Kidney tubule cell (primary cell): ENCODE results near the gene KIFC1.

Experiments
- DNase-seq: peaks from one replicate; pipeline ENCODE4 v3.0.0-alpha.2; 2018; ENCODE audit warnings: low spot score

The KIFC1 gene

DNA sequence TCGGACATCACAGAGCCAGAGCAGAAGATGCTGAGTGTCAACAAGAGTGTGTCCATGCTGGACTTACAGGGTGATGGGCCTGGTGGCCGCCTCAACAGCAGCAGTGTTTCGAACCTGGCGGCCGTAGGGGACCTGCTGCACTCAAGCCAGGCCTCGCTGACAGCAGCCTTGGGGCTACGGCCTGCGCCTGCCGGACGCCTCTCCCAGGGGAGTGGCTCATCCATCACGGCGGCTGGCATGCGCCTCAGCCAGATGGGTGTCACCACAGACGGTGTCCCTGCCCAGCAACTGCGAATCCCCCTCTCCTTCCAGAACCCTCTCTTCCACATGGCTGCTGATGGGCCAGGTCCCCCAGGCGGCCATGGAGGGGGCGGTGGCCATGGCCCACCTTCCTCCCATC lies 51.4 kb downstream of the KIFC1 start:
- DNase-seq = no peak

DNA sequence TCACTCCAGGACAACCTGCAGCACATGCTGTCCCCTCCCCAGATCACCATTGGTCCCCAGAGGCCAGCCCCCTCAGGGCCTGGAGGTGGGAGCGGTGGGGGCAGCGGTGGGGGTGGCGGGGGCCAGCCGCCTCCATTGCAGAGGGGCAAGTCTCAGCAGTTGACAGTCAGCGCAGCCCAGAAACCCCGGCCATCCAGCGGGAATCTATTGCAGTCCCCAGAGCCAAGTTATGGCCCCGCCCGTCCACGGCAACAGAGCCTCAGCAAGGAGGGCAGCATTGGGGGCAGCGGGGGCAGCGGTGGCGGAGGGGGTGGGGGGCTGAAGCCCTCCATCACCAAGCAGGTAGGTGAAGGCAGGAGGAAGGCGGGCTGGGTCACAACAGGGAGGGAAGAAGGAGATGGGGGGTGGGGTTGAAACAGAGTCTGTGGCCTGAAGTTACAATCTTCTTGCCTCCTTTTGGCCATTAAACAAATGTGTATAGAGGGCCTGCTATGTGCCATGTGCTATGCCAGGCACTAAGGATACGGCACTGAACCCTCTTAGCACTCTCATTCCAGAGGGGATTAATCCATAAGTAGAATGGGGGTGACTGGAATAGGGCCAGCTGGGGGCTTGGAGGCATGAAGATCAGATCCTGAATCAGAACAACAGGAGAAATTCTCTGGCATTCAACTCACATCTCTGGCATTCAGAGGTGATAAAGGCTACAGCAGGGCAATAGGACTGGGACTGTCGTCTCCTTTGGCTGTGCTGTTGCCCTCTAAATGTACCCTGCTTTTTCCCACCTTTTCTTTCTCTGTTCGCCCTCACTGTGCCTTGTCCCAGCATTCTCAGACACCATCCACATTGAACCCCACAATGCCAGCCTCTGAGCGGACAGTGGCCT lies 52.2 kb downstream of the KIFC1 start:
- DNase-seq = no peak

GRCh38 chr6:33445119-33445603 lies 53.5 kb downstream of the KIFC1 start:
- no peak for DNase-seq

DNA sequence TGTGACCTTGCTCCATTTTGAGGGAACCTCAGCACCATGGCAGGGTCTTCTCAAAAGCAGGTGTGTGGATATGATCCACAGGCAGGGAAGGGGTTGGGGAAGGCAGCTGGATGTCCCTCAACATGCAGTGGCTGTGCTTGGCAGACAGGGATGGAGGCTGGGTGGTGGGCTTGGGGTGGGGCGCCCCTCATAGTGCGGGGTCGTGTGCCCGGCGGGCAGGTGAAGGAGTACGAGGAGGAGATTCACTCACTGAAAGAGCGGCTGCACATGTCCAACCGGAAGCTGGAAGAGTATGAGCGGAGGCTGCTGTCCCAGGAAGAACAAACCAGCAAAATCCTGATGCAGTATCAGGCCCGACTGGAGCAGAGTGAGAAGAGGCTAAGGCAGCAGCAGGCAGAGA lies 54.7 kb downstream of the KIFC1 start:
- no peak for DNase-seq

- DNase-seq = no peak
Observed at GRCh38 chr6:33450434-33450833, 58.8 kb downstream of the KIFC1 start.

DNA sequence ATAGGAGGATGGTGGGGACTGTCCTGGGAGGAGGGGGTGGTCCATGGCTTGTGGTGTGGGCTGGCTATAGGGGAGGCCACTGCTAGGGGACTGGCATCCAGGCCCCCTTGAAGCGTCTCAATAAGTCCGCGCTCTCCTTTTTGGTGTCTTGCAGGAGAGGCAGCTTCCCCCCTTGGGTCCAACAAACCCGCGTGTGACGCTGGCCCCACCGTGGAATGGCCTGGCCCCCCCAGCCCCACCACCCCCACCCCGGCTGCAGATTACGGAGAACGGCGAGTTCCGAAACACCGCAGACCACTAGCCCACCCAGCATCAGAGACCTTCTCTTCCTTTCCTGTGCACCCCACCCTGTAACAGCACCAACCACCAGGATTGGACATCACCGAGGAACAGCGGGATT lies 60.0 kb downstream of the KIFC1 start:
- no peak for DNase-seq

DNA sequence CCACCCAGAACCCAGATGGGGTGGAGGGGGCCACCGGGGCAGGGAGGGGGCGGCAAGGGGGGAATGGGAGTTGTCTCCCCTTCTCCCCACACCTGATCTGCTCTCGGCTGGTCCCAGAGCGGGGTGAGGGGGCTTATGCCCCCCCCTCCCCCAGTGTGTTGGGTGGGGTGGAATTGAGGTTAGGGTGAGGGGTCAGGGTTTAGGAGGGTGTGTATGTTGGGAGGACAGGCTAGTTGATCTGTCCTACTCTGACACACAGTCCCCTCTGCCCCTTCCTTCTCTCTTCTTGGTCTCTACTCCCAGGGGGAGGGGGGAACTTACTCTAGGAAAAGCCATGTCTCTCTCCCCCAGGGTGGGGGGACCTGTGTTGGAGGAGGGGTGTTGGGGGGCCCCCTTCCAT lies 60.9 kb downstream of the KIFC1 start:
- DNase-seq = no peak

DNA sequence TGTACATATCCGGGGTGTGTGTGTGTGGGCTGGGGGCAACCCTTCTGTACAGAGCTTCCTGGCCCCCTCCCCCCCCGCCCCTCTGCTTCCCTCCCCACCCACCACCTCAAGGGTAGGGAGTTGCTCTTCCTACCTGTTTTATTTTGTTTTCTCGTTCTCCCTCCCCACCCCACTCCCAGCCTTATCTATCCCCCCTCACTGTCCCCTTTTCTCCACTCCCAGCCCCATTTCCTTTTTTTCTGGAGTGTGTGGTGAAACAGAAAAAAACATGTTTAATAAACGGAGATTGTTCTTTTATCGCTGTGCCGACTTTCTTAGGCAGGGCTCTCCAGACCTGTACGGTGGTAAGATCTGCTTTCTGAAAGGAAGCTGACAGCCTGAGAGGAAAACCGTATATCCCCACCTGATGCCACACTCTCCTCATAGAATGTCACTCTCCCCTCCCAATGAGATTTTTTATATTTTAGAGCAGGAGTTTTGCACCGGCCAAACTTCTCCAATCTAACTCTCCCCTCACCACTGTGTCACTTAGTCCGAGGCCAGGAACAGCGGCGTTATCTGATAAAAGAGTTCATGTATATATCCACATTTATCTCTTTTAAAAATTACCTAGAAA lies 61.9 kb downstream of the KIFC1 start:
- DNase-seq = no peak

DNA sequence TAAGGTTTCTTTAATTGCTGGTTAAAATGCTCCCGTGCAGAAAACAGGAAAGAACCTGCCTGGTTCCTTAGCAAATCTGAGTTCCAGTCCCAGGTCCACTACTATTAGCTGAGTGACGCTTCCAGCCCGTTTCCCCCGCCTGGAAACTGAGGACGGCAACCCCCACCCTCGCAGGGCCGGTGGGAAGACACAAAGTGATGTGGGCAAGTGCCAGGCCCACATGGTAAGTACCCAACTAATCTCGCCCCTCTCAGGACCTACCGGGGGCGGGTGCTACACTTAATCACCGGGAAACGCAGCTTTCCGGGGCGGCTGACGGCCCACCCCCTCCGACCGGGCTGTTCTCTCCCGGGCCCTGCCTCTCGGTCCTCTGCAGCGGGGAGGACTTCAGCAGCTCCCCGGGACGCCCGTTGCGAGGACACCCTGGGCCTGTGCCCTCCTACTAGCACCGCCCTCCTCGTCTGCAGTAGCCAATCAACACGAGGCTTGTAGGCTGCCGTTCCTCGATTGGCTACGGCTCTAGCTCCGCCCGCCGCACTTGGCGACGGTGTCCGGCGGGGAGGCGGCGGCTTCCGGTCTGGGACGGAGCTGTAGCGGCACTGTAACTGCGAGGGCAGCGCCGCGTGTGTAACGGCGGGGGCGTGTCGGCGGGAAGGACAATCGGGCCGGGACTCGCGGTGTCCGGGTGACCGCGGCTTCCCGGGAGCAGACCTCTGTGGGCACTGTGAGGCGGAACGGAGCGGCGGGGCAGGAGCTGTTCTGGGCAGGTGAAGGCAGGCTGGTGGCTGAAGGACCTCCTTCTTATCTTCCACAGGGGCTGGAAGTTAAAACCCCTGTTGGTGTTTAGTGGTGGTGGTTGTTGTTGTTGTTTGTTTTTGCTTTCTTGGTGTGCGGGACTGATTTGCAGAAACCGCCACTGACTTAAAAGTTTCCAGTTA lies 62.7 kb downstream of the KIFC1 start, which contains the start of gene ZBTB9:
TSS of gene ZBTB9 (plus strand) at position 568 of the 938 bp plus-strand sequence. CDS start 525 bp downstream, outside the sequence.
- DNase-seq = peak; percentile 97

DNA sequence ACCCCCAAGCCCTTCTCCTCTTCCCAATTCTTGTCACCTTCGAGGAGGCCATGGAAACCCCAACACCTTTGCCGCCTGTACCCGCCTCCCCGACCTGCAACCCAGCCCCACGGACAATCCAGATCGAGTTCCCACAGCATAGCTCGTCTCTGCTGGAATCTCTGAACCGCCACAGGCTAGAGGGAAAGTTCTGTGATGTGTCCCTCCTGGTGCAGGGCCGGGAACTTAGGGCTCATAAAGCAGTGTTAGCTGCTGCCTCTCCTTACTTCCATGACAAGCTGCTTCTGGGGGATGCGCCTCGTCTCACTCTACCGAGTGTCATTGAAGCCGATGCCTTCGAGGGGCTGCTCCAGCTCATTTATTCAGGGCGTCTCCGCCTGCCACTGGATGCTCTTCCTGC lies 63.4 kb downstream of the KIFC1 start:
- no peak for DNase-seq

GRCh38 chr6:33456156-33456555 lies 64.5 kb downstream of the KIFC1 start:
- no peak for DNase-seq

DNA sequence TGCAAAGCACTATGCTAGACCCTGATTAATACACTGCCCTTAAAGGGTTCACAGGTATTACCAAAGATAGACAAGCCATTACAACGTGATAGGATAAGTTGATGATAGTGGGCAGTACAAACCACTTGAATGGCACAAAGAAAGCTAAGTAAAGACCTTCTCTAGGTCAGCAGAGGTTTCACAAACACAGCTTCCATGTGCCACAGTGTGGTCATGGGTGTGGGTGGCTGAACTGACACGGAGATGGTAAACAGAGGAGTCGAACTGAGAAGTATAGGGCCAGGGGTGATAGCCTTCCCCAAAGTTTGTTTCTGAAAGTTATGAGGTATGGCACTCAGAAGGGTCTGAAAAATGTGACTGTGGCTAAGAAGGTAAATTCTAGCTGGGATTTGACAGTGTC lies 67.1 kb downstream of the KIFC1 start:
- DNase-seq = no peak

- no peak for DNase-seq
Observed at GRCh38 chr6:33459226-33459625, 67.6 kb downstream of the KIFC1 start.
